ENCODE results near the gene MGAT1.
A peak's percentile ranks its signal among the peaks of the same experiment; 100 is the strongest.
"Not testable (repeated sequence)": the region's sequence is repeated elsewhere in the genome, so short reads cannot be mapped to it uniquely, and the experiment has no call there.

The MGAT1 gene

DNA sequence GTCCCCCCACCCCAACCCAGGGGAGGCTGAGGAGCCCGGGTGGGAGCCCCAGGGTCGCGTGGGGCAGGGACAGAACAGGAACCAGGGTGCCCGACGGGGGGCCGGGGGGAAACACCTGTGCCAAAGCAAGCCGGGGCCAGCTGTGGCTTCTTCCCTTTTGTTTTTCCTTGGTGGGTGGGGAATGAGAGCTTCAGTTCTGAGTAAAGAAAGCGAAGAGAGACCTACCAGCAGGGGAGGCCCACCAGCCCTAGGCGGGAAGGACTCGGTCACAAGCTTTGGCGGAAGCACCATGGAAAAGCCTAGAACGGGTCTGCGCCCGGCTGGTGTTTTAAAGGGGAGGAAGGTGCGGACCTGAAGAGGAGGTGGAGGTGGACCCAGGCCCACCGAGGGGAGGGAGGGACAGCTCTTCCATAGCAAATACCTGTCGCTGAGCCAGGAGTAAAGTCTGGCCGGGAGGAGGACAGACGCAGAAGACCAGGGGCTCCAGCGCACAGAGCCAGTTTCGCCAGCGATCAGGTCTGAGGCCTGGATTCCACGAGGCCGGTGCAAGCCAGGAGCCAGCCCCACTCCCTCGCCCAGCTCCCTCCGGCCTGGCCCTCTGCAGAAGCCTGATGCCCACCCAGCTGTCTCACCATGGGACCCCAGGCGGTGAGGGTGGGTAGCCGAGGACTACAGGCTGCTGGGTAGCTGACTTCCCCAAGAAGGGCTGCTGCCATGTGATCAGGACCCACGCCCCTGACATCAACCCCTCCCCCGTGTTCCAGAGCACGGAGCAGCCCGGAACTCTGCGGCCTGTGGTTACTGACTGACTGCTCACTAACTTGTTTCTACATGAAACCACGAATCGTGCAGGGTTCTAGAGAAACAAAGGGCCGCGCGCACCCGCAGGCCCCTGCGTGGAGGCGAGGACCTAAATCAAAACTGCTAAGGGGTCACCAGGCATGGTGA lies 849 bp upstream of the MGAT1 start:
- DNase-seq: peak; percentile 95

GRCh38 chr5:180801596-180802324 lies 846 bp downstream of the MGAT1 start:
- no peak for DNase-seq

DNA sequence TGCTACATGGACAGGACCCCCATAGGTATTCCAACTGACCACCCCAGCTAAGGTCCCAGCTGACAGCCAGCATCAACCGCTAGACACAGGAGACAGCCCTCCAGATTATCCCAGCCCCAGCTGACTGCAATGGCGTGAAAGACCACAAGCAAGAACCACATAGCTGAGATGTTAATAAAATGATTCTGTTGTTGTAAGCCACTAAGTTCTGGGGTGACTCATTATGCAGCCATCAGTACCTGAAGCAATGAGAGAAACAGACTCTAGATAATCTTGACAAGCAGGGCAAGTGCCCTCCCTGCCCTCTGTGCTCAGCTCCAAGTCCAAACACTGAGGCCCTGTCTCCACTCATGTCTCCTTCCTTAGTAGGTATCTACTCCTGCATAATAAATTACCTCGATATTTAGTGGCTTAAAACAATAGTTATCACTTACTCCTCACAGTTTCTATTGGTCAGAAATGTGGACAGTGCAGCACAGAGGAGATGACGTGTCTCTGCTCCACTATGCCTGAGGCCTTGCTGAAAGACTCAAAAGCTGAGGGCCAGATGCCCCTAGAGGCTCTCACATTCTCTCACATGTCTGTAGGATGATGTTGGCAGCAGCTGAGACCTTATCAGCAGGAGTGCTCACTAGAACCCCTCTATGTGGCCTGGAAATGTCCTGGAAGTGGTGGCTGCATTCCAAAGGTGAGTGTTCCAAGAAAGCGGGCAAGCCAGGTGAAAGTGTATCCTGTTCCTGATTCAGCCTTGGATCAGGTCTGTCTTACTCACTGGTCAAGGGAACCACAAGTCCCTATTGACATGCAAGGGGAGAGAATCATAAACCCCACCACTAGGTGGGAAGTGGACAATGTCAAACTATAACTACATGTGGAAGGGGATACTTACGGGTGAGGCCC lies 2.5 kb downstream of the MGAT1 start:
- DNase-seq: no peak

- no peak for DNase-seq
These were observed 3.4 kb downstream of the MGAT1 start for GRCh38 chr5:180799194-180799593.

DNA sequence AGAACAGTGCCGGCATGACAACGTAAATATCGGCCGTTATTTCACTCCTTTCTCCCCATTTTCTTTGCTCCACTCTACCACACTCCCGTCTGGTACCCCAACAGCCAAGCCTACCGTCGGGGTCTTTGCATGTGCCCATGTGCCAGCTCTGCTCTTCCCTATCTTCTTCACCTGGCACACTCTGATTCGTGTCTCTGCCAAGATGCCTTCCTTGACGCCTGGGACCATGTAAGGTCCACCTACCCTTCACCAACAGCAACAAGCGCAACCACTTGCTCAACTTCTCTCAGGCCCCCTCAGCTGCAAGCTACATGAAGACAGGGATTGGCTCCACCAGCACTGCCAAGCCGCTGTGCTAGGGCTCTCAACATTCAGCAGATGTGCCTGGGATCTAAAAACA lies 4.4 kb downstream of the MGAT1 start:
- no peak for DNase-seq

GRCh38 chr5:180797256-180798192 lies 5.1 kb downstream of the MGAT1 start:
- DNase-seq: no peak

- no peak for DNase-seq
These were observed 6.8 kb downstream of the MGAT1 start for GRCh38 chr5:180795771-180796313.

GRCh38 chr5:180792965-180793287 lies 9.7 kb downstream of the MGAT1 start:
- DNase-seq: no peak

DNA sequence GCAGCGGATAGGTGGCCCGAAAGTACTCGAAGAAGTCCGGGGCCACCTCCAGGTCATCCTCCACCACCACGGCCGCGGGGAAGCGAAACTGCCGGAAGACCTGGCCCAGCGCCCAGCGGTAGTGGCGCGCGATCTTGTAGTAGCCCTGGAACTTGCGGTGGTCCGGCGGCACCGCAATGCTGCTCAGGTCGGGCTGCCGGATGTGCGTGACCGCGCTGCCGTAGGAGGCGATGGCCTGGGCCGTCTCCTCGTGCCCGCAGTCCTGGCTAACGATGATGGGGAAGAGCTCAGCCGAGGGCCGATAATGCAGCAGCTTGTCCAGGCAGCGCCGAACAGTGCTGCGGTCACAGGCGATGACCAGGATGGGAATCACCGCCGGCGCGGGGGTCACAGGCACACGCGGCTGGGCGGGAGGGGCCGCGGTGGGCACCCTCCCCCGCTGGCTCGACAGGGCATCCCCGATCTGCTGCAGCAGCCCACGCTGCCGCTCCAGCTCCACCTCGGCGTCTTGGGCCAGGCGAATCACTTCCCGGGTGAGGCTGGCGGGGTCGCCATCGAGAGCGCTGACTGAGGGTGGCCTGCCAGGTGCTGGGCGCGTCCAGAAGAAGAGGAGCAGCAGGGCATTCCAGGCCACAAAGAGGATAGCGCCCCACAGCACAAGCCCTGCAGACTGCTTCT lies 10.2 kb downstream of the MGAT1 start:
- no peak for DNase-seq

- no peak for DNase-seq
These were observed 10.9 kb downstream of the MGAT1 start for GRCh38 chr5:180791611-180792213.

- DNase-seq: no peak
These were observed 12.1 kb downstream of the MGAT1 start for GRCh38 chr5:180790524-180790923.

- DNase-seq: peak; percentile 11
These were observed 12.6 kb downstream of the MGAT1 start for GRCh38 chr5:180790020-180790419.

- not testable (repeated sequence) for DNase-seq
These were observed 13.8 kb downstream of the MGAT1 start for GRCh38 chr5:180788651-180789410.

DNA sequence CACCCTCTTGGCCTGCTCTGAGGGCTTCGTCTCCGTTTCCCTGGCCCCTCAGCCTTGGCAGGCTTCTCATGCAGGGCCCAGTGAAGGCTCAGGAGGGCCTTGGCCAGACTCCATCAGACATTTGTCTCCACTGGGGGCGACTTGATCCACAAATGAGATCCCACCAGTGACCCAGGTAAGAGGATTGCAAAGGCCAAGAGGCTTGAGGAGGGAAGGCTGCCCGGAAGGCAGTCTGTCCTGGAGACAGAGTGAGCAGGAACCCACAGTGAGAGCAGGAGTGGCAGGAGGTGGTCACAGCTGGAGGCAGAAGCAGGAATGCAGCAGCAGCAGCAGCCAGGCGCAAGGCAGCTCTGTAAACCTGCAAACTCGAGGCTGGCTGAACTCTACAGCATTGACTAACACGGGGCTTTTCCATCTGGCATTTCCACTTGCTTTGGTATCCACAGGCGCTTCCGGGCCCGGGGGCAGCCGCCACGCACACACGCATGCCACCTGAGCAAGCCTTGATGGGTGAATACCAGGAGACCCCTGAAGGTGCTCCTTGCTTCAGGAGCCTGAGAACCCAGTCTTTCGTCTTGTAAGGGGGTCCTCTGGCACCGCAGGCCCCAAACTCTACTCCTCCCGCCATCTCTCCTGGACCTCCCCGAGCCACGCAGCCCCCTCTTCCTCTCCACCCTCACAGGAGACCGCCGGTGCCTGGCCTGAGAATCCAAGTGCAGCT lies 14.7 kb downstream of the MGAT1 start:
- no peak for DNase-seq

GRCh38 chr5:180786531-180787398 lies 15.8 kb downstream of the MGAT1 start:
- DNase-seq: no peak

GRCh38 chr5:180785794-180786221 lies 16.8 kb downstream of the MGAT1 start:
- DNase-seq: no peak

DNA sequence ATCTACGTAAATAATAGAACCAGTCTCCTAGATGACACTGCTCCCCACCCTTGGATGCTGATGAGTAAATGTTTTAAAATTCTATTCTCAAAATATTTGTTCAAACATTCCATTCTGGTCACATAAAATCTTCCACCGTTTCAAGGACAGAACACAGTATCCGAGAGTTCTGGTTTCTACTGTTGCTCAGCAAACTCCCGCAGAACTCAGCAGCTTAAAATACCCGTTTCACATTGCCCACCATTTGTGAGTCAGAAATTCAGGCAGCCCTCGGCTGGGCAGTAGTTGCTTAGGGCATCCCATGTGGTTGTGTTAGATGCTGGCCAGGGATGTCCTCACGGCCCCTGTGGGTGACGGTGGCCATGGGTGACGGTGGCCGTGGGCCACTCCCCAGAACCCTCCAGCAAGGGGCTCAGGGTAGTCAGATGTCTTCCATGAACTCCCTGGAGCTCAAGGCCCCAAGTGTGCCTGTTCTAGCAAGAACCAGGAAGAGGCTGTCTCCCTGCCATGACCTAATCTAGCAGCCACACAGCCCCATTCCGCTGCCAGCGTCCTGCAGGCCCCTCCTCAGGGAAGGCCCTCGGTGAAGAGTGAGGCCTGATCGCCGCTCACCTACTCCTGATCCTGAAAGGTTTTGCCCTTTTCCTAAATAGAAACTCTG lies 17.4 kb downstream of the MGAT1 start:
- no peak for DNase-seq
